Mucosa of descending colon (tissue), 3 donors: ENCODE data around the gene CEP72. TPM values are rescaled to one million over a fixed set of nuclear protein-coding genes. Genes with fewer than 3 reads are reported as not detected.

Experiments used
- ATAC-seq: fragments of 200-7000 bp; cut with Tn5 transposase; one replicate; pipeline ENCODE4 v1.9.1; 2020; ENCODE audit warnings: mild to moderate bottlenecking, moderate library complexity
- DNase-seq, 3 donors: peaks; one replicate each; pipeline ENCODE4 v3.0.0-alpha.2; 2020
- H3K36me3 ChIP-seq: fragments of 200-600 bp; one replicate; pipeline ENCODE4 v1.8.0; 2021; ENCODE audit warnings: low read depth, mild to moderate bottlenecking
- H3K4me1 ChIP-seq: fragments of 200-600 bp; one replicate; pipeline ENCODE4 v1.8.0; 2021; ENCODE audit warnings: low read depth, mild to moderate bottlenecking
- H3K4me3 ChIP-seq: fragments of 200-600 bp; one replicate; pipeline ENCODE4 v1.8.0; 2021; ENCODE audit warnings: mild to moderate bottlenecking
- H3K9me3 ChIP-seq: fragments of 200-600 bp; one replicate; pipeline ENCODE4 v1.8.0; 2021; ENCODE audit warnings: mild to moderate bottlenecking
- intact Hi-C, 2 donors: fragments of 100-400 bp; cut with DNase I in 1 of 2; cut with micrococcal nuclease in 1 of 2; formaldehyde crosslinking; loops; one replicate each; pipeline versions ENCODE4 v1.11.0 to v1.11.1; 2022; cut with DNase I, micrococcal nuclease
- total RNA-seq, 3 donors: library from RNA; stranded (reverse); fragmentation: NEBNext Ultra II Directional in 2 of 3; extraction: Animal tissue kit (Norgen Biotek cat#: 25700) in 2 of 3; gene quantifications; one replicate each; pipeline versions ENCODE4 v1.2.1 to v1.2.4, GENCODE V29; 2021 to 2023
- TF ChIP-seq, protein P1 (sequence below): fragments of 200-600 bp; IDR thresholded peaks from one replicate; pipeline ENCODE4 v1.8.0; 2022; ENCODE audit warnings: antibody characterized with exemption, mild to moderate bottlenecking
- donor health status: DM: no; HTN: no; CAD: no; lungs with moderate emphysema.
- donor health status: DM: no; HTN: no; CAD: no.
- donor health status: DM: no; HTN: yes; CAD: no.

Gene CEP72
- total RNA-seq, 3 donors from 2014 or later = 7.3 to 9.7 (median 8.8) TPM

DNA sequence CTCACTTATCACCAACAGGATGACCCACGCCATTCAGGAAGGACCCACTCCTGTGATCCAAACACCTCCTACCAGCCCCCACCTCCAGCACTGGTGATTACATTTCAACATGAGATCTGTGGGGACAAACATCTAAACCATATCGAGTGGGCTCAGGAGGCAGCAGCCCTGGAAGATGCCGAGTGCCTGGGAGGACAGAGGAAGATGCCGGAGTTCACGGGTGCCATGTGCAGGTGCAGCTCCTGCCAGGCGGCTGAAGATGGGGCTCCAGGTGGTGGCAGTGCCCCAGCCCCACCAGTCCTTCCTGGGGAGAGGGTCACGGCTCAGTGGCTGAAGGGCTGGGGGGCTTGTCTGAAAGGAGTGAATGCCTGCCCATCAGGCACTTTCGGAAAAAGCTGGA lies 6.1 kb upstream of the CEP72 start:
- DNase-seq = peak in 1 of 3 donors; percentile 40
- TF ChIP-seq, protein P1, sequence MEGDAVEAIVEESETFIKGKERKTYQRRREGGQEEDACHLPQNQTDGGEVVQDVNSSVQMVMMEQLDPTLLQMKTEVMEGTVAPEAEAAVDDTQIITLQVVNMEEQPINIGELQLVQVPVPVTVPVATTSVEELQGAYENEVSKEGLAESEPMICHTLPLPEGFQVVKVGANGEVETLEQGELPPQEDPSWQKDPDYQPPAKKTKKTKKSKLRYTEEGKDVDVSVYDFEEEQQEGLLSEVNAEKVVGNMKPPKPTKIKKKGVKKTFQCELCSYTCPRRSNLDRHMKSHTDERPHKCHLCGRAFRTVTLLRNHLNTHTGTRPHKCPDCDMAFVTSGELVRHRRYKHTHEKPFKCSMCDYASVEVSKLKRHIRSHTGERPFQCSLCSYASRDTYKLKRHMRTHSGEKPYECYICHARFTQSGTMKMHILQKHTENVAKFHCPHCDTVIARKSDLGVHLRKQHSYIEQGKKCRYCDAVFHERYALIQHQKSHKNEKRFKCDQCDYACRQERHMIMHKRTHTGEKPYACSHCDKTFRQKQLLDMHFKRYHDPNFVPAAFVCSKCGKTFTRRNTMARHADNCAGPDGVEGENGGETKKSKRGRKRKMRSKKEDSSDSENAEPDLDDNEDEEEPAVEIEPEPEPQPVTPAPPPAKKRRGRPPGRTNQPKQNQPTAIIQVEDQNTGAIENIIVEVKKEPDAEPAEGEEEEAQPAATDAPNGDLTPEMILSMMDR = no peak
- no peak for ATAC-seq
- intact Hi-C loops = no loop called here
- no peaks in the 10 kb centered on the region for H3K9me3 ChIP-seq
- H3K36me3 ChIP-seq = no peaks in the 10 kb centered on the region
- no peak overlapping the region for H3K4me3 ChIP-seq
- no peaks in the 10 kb centered on the region for H3K4me1 ChIP-seq

DNA sequence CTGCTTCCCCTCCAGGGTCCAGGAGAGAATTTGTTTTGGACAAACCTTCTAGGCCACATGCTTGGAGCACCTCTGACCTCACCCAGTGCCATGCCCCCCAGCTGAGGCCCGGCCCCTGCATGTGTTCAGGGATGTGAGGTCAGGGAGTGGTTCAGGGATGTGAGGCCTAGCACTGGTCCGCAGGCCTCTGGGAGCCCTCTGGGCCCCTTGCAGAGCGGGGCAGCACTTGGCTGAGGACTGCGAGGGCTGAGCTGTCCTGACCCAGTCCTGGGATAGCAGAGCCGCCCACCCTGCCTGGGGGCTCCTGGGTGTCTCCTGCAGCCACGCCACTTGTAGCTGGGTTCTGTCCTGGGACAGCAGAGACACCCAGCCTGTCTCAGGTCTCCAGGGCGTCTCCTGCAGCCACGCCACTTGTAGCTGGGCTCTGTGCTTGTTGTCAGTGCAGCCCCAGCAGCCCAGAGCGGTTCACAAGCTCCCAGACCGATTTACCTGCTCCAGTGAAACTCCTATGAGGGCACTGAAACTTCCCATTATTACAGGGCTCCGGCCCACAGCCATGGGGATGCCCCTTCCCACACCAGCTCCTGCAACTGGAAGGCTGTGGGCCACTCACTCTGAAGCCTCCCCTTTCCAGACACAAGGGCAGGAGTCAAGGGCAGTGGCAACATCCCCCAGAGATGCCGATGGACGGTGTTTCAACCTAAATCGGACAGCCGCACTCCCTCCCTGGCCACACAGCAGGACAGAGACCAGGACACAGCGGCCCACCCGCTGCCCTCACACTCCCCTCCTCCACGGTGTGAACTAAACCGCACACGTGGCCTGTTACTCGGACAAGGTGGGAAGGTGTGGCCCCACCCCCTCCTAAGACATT lies 5.4 kb upstream of the CEP72 start:
- DNase-seq = peak in 1 of 3 donors; percentile 37
- H3K36me3 ChIP-seq = no peaks in the 10 kb centered on the region

GRCh38 chr5:607541-608428 lies 4.4 kb upstream of the CEP72 start:
- Histone ChIP-seq H3K9me3 (no peaks in the 10 kb centered on the region), H3K4me3 (no peak overlapping the region), H3K36me3 (no peaks in the 10 kb centered on the region), H3K4me1 (no peaks in the 10 kb centered on the region)
- DNase-seq (peak in 2 of 3 donors; percentile 22 to 59), ATAC-seq (peak; percentile 3)
- TF ChIP-seq, protein P1 = no peak
- intact Hi-C loops = no loop called here

More for the DNA sequence above, 5.4 kb upstream of the CEP72 start:
- Histone ChIP-seq H3K4me3 (no peak overlapping the region), H3K9me3 (no peaks in the 10 kb centered on the region), H3K4me1 (no peaks in the 10 kb centered on the region)
- TF ChIP-seq, protein P1 = no peak
- ATAC-seq = no peak
- intact Hi-C loops = no loop called here

- TF ChIP-seq, protein P1 = no peak
- Histone ChIP-seq H3K9me3 (no peaks in the 10 kb centered on the region), H3K4me3 (no peak overlapping the region), H3K4me1 (no peaks in the 10 kb centered on the region), H3K36me3 (no peaks in the 10 kb centered on the region)
- ATAC-seq (no peak), DNase-seq (peak in 1 of 3 donors; percentile 22)
- intact Hi-C loops = no loop called here
These were observed 3.4 kb upstream of the CEP72 start for GRCh38 chr5:608429-609370.

DNA sequence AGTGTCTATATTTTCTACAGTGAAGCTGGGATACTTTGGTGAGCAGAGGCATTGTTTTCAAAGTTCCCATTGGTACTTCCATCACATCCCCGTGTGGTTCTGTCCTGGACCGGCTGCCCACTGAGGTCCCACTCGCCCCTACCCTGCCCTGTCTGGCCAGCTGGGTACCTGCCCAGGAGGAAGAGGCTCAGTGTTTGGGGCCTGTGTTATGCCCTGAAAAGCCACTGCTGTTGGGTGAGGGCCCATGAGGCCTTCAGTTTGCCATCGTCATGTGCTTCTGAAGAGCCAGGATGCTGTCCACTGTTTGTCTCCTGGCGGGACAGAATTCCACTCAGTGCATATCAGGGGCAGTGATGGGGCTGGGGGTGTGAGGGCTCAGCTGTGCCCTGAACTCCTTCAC lies 2.6 kb upstream of the CEP72 start:
- Histone ChIP-seq H3K36me3 (no peaks in the 10 kb centered on the region), H3K4me1 (no peaks in the 10 kb centered on the region), H3K4me3 (no peak overlapping the region), H3K9me3 (no peaks in the 10 kb centered on the region)
- DNase-seq (peak in 1 of 3 donors; percentile 26), ATAC-seq (no peak)
- TF ChIP-seq, protein P1 = no peak
- intact Hi-C loops = no loop called here
